ENCODE results near the gene PTPRH.
"Not testable (repeated sequence)": the region's sequence is repeated elsewhere in the genome, so short reads cannot be mapped to it uniquely, and the experiment has no call there.

PTPRH gene

GRCh38 chr19:55226273-55226672 is 17.0 kb upstream of the PTPRH start:
- no peak for DNase-seq

- no peak for DNase-seq
These were observed 16.2 kb upstream of the PTPRH start for GRCh38 chr19:55225415-55225958.

- DNase-seq, result not testable (repeated sequence)
These were observed 15.5 kb upstream of the PTPRH start for GRCh38 chr19:55224679-55225414.

- no peak for DNase-seq
These were observed 14.9 kb upstream of the PTPRH start for GRCh38 chr19:55224038-55224665.

- DNase-seq, result no peak
These were observed 14.2 kb upstream of the PTPRH start for GRCh38 chr19:55223291-55224037.

GRCh38 chr19:55220525-55220924 is 11.2 kb upstream of the PTPRH start:
- no peak for DNase-seq

GRCh38 chr19:55216461-55217198 is 7.3 kb upstream of the PTPRH start:
- DNase-seq, result peak; percentile 68

GRCh38 chr19:55213547-55213946 is 4.2 kb upstream of the PTPRH start:
- DNase-seq, result no peak

GRCh38 chr19:55212447-55212846 is 3.1 kb upstream of the PTPRH start:
- peak; percentile 52 for DNase-seq

- no peak for DNase-seq
These were observed 582 bp upstream of the PTPRH start for GRCh38 chr19:55209693-55210472.

- peak; percentile 54 for DNase-seq
These were observed 2.4 kb downstream of the PTPRH start for GRCh38 chr19:55206664-55207500.

- DNase-seq, result not testable (repeated sequence)
These were observed 7.1 kb downstream of the PTPRH start for GRCh38 chr19:55202199-55202598.

- no peak for DNase-seq
These were observed 9.6 kb downstream of the PTPRH start for GRCh38 chr19:55199620-55200204.

- no peak for DNase-seq
These were observed 10.7 kb downstream of the PTPRH start for GRCh38 chr19:55198651-55199050.

- peak; percentile 22 for DNase-seq
These were observed 11.8 kb downstream of the PTPRH start for GRCh38 chr19:55197528-55197927.

GRCh38 chr19:55196803-55197202 is 12.5 kb downstream of the PTPRH start:
- DNase-seq, result no peak

- DNase-seq, result no peak
These were observed 15.8 kb downstream of the PTPRH start for GRCh38 chr19:55193481-55193880.

- DNase-seq, result no peak
These were observed 19.9 kb downstream of the PTPRH start for GRCh38 chr19:55189403-55189835.

GRCh38 chr19:55188625-55189024 is 20.7 kb downstream of the PTPRH start:
- no peak for DNase-seq

GRCh38 chr19:55186080-55186479 is 23.2 kb downstream of the PTPRH start:
- DNase-seq, result no peak

GRCh38 chr19:55181740-55182139 is 27.6 kb downstream of the PTPRH start:
- DNase-seq, result no peak

Measured in activated CD4-positive, alpha-beta T cell treated with anti-CD3 and anti-CD28 coated beads, Interleukin-2, amount 50 U/mL, for 16 hours (primary cell).